Left renal cortex interstitium (tissue), 4 donors: ENCODE data around the gene ZNF275. TPM values are rescaled to one million over a fixed set of nuclear protein-coding genes. Genes with fewer than 3 reads are reported as not detected.
A peak's percentile ranks its signal among the peaks of the same experiment; 100 is the strongest.
"Not testable (repeated sequence)": the region's sequence is repeated elsewhere in the genome, so short reads cannot be mapped to it uniquely, and the experiment has no call there.

Source experiments
- DNase-seq, 4 donors: peaks; one replicate each; pipeline ENCODE4 v3.0.0-alpha.2; 2013; ENCODE audit warnings: low read depth in 4 of 4, low spot score in 2 of 4, missing footprints in 1 of 4
- polyA plus RNA-seq, 4 donors: library from polyadenylated mRNA; unstranded; fragments of 120-200 nt; gene quantifications; one replicate each; pipeline ENCODE4 v1.2.1, GENCODE V29; 2013; ENCODE audit not compliant: insufficient read length in 4 of 4

Gene ZNF275
- 10 to 100 TPM; 16.8 to 21.7 (median 19.0) TPM for polyA plus RNA-seq

- peak in 2 of 4 donors; percentile 50 to 65 for DNase-seq
Observed at GRCh38 chrX:153333821-153334653, at the start of gene ZNF275. Gene ZNF275, plus strand, starts transcription at chrX:153334153. Its CDS starts 2,527 bp downstream, at chrX:153336680.

GRCh38 chrX:153285678-153286077 is 48.3 kb upstream of the ZNF275 start:
- DNase-seq, result not testable (repeated sequence)

- DNase-seq, result not testable (repeated sequence)
Observed at GRCh38 chrX:153288807-153289206, 45.1 kb upstream of the ZNF275 start.

- DNase-seq, result not testable (repeated sequence)
Observed at GRCh38 chrX:153293485-153294071, 40.4 kb upstream of the ZNF275 start.

- DNase-seq, result no peak
Observed at GRCh38 chrX:153297376-153297775, 36.6 kb upstream of the ZNF275 start.

GRCh38 chrX:153299855-153300254 is 34.1 kb upstream of the ZNF275 start:
- DNase-seq, result no peak

GRCh38 chrX:153301746-153302145 is 32.2 kb upstream of the ZNF275 start:
- no peak for DNase-seq

GRCh38 chrX:153302796-153303195 is 31.2 kb upstream of the ZNF275 start:
- DNase-seq, result no peak

GRCh38 chrX:153303276-153304262 is 30.4 kb upstream of the ZNF275 start:
- no peak for DNase-seq

GRCh38 chrX:153304988-153305736 is 28.8 kb upstream of the ZNF275 start:
- DNase-seq, result no peak

- no peak for DNase-seq
Observed at GRCh38 chrX:153305972-153306371, 28.0 kb upstream of the ZNF275 start.

- no peak for DNase-seq
Observed at GRCh38 chrX:153306527-153307115, 27.3 kb upstream of the ZNF275 start.

GRCh38 chrX:153307276-153308178 is 26.4 kb upstream of the ZNF275 start:
- no peak for DNase-seq

GRCh38 chrX:153310901-153311300 is 23.1 kb upstream of the ZNF275 start:
- DNase-seq, result no peak

GRCh38 chrX:153312041-153312440 is 21.9 kb upstream of the ZNF275 start:
- DNase-seq, result no peak

- no peak for DNase-seq
Observed at GRCh38 chrX:153312842-153313241, 21.1 kb upstream of the ZNF275 start.

- DNase-seq, result no peak
Observed at GRCh38 chrX:153317306-153317705, 16.6 kb upstream of the ZNF275 start.

- DNase-seq, result no peak
Observed at GRCh38 chrX:153317996-153318722, 15.8 kb upstream of the ZNF275 start.
